ENCODE data around the gene ALDH9A1. TPM values are rescaled to one million over a fixed set of nuclear protein-coding genes. Genes with fewer than 3 reads are reported as not detected.

ALDH9A1 gene
- total and polyA plus RNA-seq, 2 of the 8 experiments (the other 6 are each of a cell fraction or from before 2014, with no cell fraction given): 57.6 to 63.8 TPM

- Histone ChIP-seq H3K18ac (ENCODE audit: extremely low read depth, low read length) (no peak overlapping the region), H4K5ac (ENCODE audit: insufficient read length, low read depth, low read length) (no peak overlapping the region), H3K14ac (ENCODE audit: insufficient read length) (no peak overlapping the region), H3K27ac (ENCODE audit: low read depth, low read length) (no peak overlapping the region), H3K56ac (replicated peaks; ENCODE audit: insufficient read length, low read depth, low read length) (no peak overlapping the region), H3K9me3 (ENCODE audit: insufficient read depth in 2 of 2, low read depth in 1 of 2, low read length in 1 of 2) (no peaks in the 10 kb centered on the region), H3K23ac (ENCODE audit: insufficient read length) (no peak overlapping the region), H3K27me3 (replicated peaks in 1 of 4; ENCODE audit: control insufficient read depth in 3 of 4, extremely low read depth in 1 of 4, insufficient read depth in 3 of 4, low read length in 3 of 4) (no peaks in the 10 kb centered on the region), H3K23me2 (ENCODE audit: low read depth, low read length) (no peaks in the 10 kb centered on the region), H2BK5ac (ENCODE audit: low read depth, low read length) (no peak overlapping the region), H4K8ac (ENCODE audit: extremely low read depth, insufficient read depth, low read length) (no peak overlapping the region), H3K9ac (replicated peaks in 1 of 4; ENCODE audit: extremely low read depth in 1 of 4, low read depth in 3 of 4, low read length in 3 of 4) (no peak overlapping the region), H2BK20ac (ENCODE audit: low read length) (no peak overlapping the region), H2AK5ac (ENCODE audit: low read depth, low read length) (no peak overlapping the region), H4K91ac (replicated peaks; ENCODE audit: insufficient read length, low read length) (no peak overlapping the region), H4K20me1 (replicated peaks in 1 of 2; ENCODE audit: control insufficient read depth in 1 of 2, insufficient read depth in 2 of 2, low read length in 2 of 2) (no peaks in the 10 kb centered on the region), H3K79me2 (ENCODE audit: control insufficient read depth in 1 of 2, insufficient read depth in 2 of 2, low read length in 2 of 2) (no peaks in the 10 kb centered on the region), H3K4me2 (ENCODE audit: insufficient read depth in 1 of 2, low read depth in 2 of 2, low read length in 2 of 2) (no peak overlapping the region), H2BK15ac (ENCODE audit: low read length) (no peak overlapping the region), H3K4me1 (replicated peaks in 1 of 4; ENCODE audit: control insufficient read depth in 3 of 4, insufficient read depth in 4 of 4, low read length in 3 of 4) (no peaks in the 10 kb centered on the region), H2AFZ (ENCODE audit: low read length) (no peak overlapping the region), H3K36me3 (ENCODE audit: control insufficient read depth in 2 of 4, insufficient read depth in 4 of 4, low read length in 3 of 4) (peaks cover 0 to 4% (median 2%) of the 10 kb centered on the region in 4 experiments; a peak in 3 of 8 replicates), H3K4ac (replicated peaks; ENCODE audit: insufficient read length, low read depth, low read length) (no peak overlapping the region), H3K4me3 (ENCODE audit: extremely low read depth in 1 of 4, insufficient read depth in 2 of 4, low read depth in 3 of 4, low read length in 4 of 4) (no peak overlapping the region), H2BK12ac (ENCODE audit: low read depth, low read length) (no peak overlapping the region), H2BK120ac (replicated peaks; ENCODE audit: low read depth, low read length) (no peak overlapping the region), H3K79me1 (ENCODE audit: low read depth, low read length) (no peaks in the 10 kb centered on the region)
- POLR2A ChIA-PET (ENCODE audit: partially characterized antibody): interaction anchor here (0.5 kb wide), 1 partner anchor 153 kb away, joined by 3 read pairs; no protein-coding TSS in a partner anchor
- FAIRE-seq (no peak), DNase-seq (ENCODE audit: low read depth in 1 of 2, low spot score in 2 of 2) (no peak)
- CTCF ChIA-PET (ENCODE audit: partially characterized antibody): interaction anchor here (0.8 to 1.0 kb wide), 2 partner anchors 167 to 282 kb away, joined by 3 read pairs; no protein-coding TSS in a partner anchor
- WGBS, 2 experiments (ENCODE audit: extremely low coverage in 1 of 2, insufficient coverage in 1 of 2, insufficient read length in 1 of 2, insufficient replicate concordance in 2 of 2, low coverage in 1 of 2, low lambda C conversion rate in 2 of 2, missing lambda C conversion rate in 1 of 2): 97% methylated on average over 9 of the region's 9 CpGs; no CpG with 5 or more reads in 1 of the 2 experiments
- TF ChIP-seq SIX5 (IDR thresholded peaks at IDR 0.05; ENCODE audit: low read depth, low read length) (no peak), EZH2 (IDR thresholded peaks at IDR 0.05; ENCODE audit: low read depth, low read length, severe bottlenecking) (no peak), MAFK (IDR thresholded peaks at IDR 0.05; ENCODE audit: low read depth, low read length) (no peak), RAD21 (IDR thresholded peaks at IDR 0.05 in 1 of 2, conservative IDR thresholded peaks at IDR 0.05 in 1 of 2; ENCODE audit: low read depth in 2 of 2, low read length in 2 of 2) (no peak), RNF2 (IDR thresholded peaks at IDR 0.05; ENCODE audit: borderline replicate concordance, low read depth, low read length, missing control alignments, poor library complexity, severe bottlenecking) (no peak), ATF2 (IDR thresholded peaks at IDR 0.05; ENCODE audit: low read length) (no peak), CTBP2 (IDR thresholded peaks at IDR 0.05; ENCODE audit: borderline replicate concordance, insufficient read depth, insufficient read length, low read length) (no peak), HDAC2 (IDR thresholded peaks at IDR 0.05; ENCODE audit: borderline replicate concordance in 1 of 2, low read depth in 2 of 2, low read length in 2 of 2) (no peak), CEBPB (IDR thresholded peaks at IDR 0.05; ENCODE audit: low read depth, low read length) (no peak)
Measured at GRCh38 chr1:165747632-165748447, 49.5 kb upstream of the ALDH9A1 start.

Measured in H1 (cell line).